BLaER1 treated with 17β-estradiol and CSF1 and Interleukin-3, amounts not matched to agents 10 nM and 100 nM (cell line): ENCODE measurements around the gene LDAF1.

Experiments used
- H3K27ac ChIP-seq, 11 experiments: shearing (Covaris generic); formaldehyde crosslinking; 2 replicates each; pipeline ENCODE4 v1.8.1; 2022
- H3K27me3 ChIP-seq, 11 experiments: shearing (Covaris generic); formaldehyde crosslinking; 2 replicates each; pipeline ENCODE4 v1.8.1; 2022
- H3K36me3 ChIP-seq, 11 experiments: shearing (Covaris generic); formaldehyde crosslinking; 2 replicates each; pipeline ENCODE4 v1.8.1; 2022
- H3K4me1 ChIP-seq, 10 experiments: shearing (Covaris generic); formaldehyde crosslinking; 2 replicates each; pipeline ENCODE4 v1.8.1; 2022
- H3K4me2 ChIP-seq, 11 experiments: shearing (Covaris generic); formaldehyde crosslinking; 2 replicates each; pipeline ENCODE4 v1.8.1; 2022
- H3K4me3 ChIP-seq, 10 experiments: shearing (Covaris generic); formaldehyde crosslinking; 2 replicates each; pipeline ENCODE4 v1.8.1; 2022
- H3K9ac ChIP-seq, 11 experiments: shearing (Covaris generic); formaldehyde crosslinking; 2 replicates each; pipeline ENCODE4 v1.8.1; 2022
- H3K9me3 ChIP-seq, 11 experiments: shearing (Covaris generic); formaldehyde crosslinking; replicated peaks in 1 of 11; 2 replicates each; pipeline ENCODE4 v1.8.1; 2022
- H4K20me1 ChIP-seq, 11 experiments: shearing (Covaris generic); formaldehyde crosslinking; 2 replicates each; pipeline ENCODE4 v1.8.1; 2022
- Cebpa-rat ChIP-seq, 11 experiments: shearing (Covaris generic); IDR thresholded peaks; 2 replicates each; pipeline ENCODE4 v1.8.1; 2022

Gene LDAF1

DNA sequence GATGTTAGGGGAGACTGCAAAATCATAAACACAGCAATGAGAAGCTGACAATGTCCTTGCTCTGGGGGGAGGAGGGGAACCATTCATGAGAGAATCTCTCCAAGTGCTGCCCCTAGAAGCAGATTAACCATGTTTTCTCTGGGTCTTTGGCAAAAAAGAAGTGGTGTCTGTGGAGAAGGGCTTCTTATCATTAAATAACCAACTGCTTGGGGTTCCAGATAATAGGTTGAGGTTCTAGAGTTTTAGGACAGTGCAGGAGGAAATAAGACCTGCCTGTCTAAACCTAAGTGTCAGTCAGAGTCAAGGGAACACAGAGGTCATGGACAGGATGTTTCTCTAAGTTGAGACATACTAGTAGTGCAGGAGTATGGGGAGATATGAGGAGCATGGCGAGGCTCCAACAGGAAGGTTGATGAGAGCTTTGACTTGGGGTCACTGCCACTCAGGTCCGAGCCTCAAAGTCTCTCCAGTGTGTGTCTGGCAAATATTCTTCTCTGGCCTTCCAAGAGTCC lies 69.9 kb downstream of the LDAF1 start:
- no peak for TF ChIP-seq Cebpa-rat (IDR thresholded peaks at IDR 0.05)
- no peak overlapping the region for H3K4me3 ChIP-seq
- H3K36me3 ChIP-seq: no peaks in the 10 kb centered on the region
- no peaks in the 10 kb centered on the region for H3K9me3 ChIP-seq
- no peak overlapping the region for H3K27ac ChIP-seq
- H3K9ac ChIP-seq: no peak overlapping the region
- no peaks in the 10 kb centered on the region for H3K4me1 ChIP-seq
- H3K4me2 ChIP-seq: no peak overlapping the region
- H3K27me3 ChIP-seq: no peaks in the 10 kb centered on the region
- no peaks in the 10 kb centered on the region for H4K20me1 ChIP-seq
